Stimulated activated CD8-positive, alpha-beta memory T cell treated with anti-CD3 and anti-CD28 coated beads, Interleukin-7, amount 100 ng/mL, for 4 hours (primary cell): ENCODE results near the gene LMAN2.
"Not testable (repeated sequence)": the region's sequence is repeated elsewhere in the genome, so short reads cannot be mapped to it uniquely, and the experiment has no call there.

Experiments
- DNase-seq, 2 donors: peaks; one replicate each; pipeline ENCODE4 v3.0.0-alpha.2; 2020; ENCODE audit warnings: low read depth in 2 of 2

Gene LMAN2

GRCh38 chr5:177349362-177349647, 2.2 kb downstream of the LMAN2 start:
- no peak for DNase-seq

GRCh38 chr5:177347699-177348098, 3.8 kb downstream of the LMAN2 start:
- no peak for DNase-seq

DNA sequence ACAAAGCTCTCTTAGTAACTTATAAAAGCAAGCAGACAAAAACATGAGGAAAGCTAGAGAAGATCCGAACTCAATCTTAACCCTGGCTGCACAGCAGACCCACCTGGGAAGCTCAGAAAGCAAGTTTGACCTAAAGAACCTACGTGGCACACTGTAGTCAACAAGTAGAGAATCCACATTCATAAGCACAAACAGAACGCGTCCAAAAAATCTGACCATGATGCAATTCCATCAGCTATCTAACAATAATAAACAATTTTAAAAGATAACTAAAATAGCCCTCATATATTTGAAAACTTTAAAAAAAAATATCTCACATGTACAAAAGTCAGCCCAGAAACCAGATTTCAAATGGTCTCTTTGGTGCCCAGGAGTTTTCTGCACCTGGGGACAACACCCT, 4.6 kb downstream of the LMAN2 start:
- no peak for DNase-seq

DNA sequence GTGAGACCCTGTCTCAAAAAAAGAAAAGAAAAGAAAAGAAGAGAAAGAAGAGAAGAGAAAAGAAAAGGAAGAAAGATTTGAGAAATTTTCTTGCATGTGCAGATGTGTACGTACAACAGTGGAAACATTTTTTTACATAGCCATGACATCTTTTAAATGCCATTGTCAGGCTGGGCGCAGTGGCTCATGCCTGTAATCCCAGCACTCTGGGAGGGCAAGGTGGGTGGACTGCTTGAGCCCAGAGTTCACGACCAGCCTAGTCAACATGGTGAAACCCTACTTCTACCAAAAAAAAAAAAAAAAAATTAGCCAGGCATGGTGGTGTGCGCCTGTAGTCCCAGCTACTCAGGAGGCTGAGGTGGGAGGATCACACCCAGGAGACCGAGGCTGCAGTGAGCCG, 6.6 kb downstream of the LMAN2 start:
- no peak for DNase-seq

- no peak for DNase-seq
Measured at GRCh38 chr5:177343777-177344176, 7.7 kb downstream of the LMAN2 start.

DNA sequence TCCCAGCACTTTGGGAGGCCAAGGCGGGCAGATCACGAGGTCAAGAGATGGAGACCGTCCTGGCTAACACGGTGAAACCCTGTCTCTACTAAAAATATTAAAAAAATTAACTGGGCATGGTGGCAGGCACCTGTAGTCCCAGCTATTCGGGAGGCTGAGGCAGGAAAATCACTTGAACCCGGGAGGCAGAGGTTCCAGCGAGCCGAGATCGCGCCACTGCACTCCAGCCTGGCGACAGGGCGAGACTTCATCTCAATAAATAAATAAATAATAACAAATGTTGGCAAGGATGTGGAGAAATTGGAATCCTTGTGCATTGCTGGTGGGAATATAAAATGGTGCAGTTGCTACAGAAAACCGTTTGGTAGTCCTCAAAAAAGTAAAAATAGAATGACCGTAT, 8.5 kb downstream of the LMAN2 start:
- DNase-seq: not testable (repeated sequence)

GRCh38 chr5:177339107-177339638, 12.3 kb downstream of the LMAN2 start:
- no peak for DNase-seq

DNA sequence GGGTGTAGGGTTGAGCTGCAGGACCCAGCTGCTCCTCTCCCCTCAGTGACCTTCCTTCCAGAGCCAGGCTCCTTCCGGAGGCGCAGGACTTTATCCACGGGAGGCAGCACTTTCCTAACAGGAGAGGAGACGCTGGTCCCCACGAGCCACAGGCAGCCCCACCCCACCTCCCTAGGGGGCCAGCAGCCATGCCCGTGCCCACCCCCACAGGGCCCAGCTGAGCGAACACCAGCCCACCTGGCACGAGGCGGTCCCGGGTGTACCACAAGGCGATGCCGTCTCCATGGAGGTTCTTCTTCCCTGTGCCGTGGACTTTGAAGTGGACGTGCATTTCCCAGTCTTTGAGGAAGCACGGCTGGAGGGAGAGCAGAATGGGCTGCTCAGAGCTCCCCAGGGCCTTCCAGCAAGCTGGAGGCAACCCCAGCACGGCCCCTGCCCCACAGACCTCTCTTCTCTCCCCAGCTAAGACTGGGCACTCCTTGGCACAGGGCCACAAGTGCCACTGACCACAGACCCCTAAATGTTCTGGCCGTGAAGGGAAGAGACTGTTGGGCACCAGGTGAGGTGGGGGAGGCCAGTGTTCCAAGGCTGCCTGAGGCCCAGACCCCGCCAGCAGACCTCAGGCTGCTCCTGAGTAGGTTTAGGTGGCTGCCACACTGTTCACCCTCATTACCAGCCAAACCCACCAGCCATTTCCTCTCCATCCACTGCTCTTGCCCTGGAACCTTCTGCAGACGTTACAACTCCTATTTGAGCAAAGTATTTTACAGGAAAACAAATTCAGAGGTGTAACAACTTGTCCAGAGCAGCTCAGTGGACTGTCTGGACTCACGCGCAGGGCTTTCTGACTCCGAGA, 13.0 kb downstream of the LMAN2 start:
- DNase-seq: no peak

DNA sequence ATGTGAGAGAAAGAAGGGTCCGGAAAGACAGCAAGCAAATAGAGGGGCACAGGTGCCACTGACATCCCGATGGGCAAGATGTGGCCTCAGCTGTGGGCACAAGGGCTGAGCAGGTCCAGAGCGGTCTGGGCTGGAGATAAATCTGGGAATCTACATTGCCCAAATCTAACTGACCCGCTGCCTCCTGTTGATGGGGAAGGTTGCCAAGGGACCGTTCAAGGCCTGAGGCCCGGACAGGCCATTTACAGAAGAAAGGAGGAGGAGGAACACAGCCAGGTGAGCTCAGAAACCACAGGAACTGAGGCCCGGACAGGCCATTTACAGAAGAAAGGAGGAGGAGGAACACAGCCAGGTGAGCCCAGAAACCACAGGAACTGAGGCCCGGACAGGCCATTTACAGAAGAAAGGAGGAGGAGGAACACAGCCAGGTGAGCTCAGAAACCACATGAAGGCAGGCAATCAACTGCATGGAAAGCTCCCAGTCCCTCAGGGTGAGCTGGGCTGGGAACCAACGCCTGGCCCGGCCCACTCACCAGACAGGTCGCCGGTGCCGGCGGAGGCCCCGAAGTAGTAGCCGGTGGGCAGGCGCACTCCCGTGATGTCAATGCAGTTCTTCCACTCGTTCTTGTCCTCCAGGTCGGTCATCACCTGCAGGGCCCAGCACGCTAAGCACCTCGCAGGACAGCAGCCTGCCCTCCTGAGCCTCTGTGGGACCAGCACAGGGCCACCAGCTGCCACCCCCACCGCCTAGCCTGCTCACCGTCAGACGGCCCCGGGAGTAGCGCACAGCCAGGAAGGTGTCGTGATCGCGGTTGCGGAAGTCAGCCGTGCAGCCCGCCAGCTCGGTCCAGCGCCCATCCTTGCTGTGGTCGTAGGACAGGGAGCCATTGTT, 14.6 kb downstream of the LMAN2 start:
- no peak for DNase-seq

DNA sequence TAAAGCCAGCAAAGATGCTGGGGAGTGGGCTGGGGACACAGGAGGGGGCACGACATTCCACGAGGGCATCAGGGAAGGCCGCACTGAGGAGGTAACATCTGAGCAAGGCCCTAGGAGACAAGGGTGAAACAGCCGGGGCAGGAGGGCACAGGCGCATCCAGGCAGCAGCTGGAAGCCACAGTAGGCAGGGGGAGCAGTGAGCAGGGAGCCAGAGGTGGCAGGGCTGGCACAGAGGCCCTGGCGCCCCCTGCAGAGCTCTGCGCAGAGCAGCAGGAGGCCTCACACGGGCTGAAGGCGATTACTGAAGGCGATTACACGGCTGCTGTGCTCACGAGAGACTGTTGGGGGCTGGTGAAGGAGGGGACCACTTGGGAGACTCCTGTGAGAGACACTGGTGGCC, 15.4 kb downstream of the LMAN2 start:
- no peak for DNase-seq

GRCh38 chr5:177335701-177336065, 15.8 kb downstream of the LMAN2 start:
- no peak for DNase-seq

GRCh38 chr5:177334781-177335700, 16.4 kb downstream of the LMAN2 start:
- no peak for DNase-seq

DNA sequence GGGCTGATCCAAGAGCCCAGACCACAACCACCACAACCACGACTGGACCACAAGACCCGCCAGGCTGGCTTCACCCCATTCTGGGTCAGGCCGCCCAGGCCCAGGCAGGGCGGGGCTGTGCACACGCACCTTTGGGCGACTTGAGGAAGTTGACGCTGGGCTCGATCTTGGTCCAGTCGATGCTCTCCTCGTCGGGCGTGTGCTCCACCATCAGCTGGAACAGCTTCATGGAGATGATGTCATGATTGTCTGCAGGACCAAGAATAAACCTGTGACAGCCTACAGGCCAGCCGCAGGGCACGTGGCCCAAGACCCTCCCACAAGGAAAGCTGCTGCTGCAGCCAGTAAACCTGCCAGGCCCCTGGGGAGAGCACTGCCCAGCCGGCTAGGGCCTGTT, 17.3 kb downstream of the LMAN2 start:
- no peak for DNase-seq

DNA sequence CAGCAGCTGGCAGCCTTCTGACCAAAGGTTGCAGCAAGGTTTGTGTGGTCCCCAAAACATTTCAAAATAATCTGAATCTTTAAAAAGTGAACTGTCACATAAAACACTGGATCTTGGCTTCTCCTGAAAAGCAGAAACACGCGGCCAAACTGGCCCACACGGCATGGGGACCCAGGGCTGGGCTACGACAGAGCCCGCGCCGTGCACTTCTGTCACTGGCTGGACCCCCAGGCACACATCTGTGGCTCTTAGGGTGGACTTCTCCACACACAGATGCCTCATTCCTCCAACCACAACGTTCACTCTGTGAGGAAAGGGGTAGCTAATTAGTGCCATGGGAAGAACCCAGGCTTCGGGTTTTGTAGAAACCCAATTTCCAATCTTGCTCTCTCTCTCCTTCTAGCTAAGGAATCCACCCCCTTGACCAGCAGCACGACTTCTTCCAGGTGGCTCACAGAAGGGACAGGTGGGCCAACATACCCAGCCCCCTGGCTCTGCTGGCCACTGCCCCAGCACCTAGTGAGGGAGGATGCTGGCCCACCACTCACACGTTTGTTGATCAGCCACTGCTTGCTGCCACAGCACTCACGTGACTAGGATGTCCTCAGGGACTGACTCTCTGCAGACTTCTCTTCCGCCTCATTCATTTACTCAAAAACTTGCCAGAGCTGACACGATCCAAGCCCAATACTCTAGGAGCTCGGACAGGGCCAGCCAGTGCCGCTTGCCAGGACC, 17.9 kb downstream of the LMAN2 start:
- no peak for DNase-seq

- DNase-seq: no peak
Measured at GRCh38 chr5:177332896-177333260, 18.6 kb downstream of the LMAN2 start.

- DNase-seq: no peak
Measured at GRCh38 chr5:177332031-177332895, 19.2 kb downstream of the LMAN2 start.

GRCh38 chr5:177330991-177331842, 20.3 kb downstream of the LMAN2 start:
- DNase-seq: no peak

- no peak for DNase-seq
Measured at GRCh38 chr5:177329883-177330282, 21.6 kb downstream of the LMAN2 start.

DNA sequence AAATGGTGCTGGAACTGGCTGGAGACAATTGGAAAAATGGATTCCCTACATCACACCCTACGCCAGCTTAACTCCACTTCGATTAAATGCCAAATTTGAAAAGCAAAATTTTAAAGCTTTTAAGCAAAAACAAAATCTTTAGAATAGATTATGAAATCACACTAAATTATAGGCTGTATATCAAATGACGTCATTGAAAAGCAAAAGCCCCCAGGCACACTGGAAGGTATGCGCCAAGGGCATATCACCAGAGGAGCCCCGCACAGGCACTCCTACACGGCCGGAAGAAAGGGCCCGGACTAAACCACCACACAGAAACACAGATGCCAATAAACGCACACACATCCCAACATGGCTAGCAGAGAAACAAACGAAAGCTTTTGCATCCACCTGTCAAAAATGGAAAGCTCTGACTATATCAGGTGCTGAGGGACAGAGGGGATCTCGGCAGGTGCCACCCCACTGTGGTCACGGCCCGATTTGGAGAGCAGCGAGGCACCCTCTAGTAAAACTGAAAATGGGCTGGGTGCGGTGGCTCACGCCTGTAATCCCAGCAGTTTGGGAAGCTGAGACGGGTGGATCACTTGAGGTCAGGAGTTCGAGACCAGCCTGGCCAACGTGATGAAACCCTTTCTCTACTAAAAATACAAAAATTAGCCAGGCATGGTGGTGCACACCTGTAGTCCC, 22.8 kb downstream of the LMAN2 start:
- no peak for DNase-seq
